GM19397 (cell line): ENCODE results near the gene TEC.
A peak's percentile ranks its signal among the peaks of the same experiment; 100 is the strongest.

Experiments
- ATAC-seq: cut with Tn5 transposase; IDR thresholded peaks from one replicate; pipeline ENCODE4 v1.9.1; 2021; ENCODE audit warnings: mild to moderate bottlenecking, moderate library complexity; ENCODE audit not compliant: unreplicated experiment

The TEC gene

GRCh38 chr4:48127682-48128404, 141.8 kb downstream of the TEC start:
- ATAC-seq = peak; percentile 84

DNA sequence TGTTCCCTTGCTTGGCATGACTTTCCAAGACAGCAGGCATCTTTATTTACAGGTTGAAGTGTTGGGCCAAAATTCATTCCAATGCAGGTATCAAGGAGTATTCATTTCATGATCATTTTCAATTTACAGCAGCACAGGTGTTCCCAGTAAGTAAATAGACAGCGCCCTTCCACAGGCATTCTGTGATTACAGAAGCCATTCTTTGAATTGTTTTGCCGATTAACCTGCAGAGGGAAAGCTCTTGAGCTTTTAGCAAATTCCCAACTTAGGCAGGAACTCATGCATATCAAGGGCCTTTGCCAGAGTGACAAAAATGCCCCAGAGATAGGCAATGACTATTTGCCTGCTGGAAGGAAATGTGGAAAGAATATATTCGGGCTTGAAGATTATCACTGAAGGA, 142.4 kb downstream of the TEC start:
- ATAC-seq = no peak

- no peak for ATAC-seq
Observed at GRCh38 chr4:48126621-48127020, 143.0 kb downstream of the TEC start.

DNA sequence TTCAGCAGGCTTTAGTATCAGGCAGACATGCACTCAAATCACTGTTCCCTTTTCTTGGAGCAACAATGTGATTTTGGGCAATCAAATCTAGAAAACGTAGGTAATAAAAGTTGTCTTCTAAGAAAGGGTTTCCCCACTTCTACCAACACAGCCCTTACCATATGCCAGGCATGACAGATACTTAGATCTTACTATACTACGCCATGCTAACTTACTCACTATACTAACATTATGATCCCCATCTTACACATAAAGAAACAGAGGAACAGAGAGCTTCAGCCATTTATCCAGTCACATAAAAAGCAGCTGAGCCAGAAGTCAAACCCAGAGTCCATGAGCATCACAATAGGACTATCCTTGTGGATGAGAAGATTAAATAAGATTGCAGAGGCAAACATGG, 144.8 kb downstream of the TEC start:
- ATAC-seq = no peak

DNA sequence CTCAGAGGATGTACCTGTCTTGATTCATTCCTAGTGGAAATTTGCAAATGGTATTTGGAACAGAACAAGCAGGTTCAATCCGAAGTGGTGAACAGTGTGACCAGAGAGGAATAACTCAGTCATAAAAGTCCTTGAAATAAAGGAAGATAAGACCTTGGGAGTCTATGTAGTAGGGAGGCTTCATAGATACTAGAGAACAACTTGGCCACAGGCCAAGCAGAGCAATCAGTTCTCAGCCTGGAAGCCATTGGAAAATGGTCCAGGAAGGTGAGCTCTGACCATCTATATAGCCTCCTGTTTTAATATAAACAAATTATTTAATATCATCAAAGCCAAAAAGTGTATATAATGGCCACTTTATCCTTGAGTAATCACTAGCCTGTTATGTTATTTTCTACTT, 146.9 kb downstream of the TEC start:
- no peak for ATAC-seq

GRCh38 chr4:48121180-48121579, 148.5 kb downstream of the TEC start:
- no peak for ATAC-seq

- ATAC-seq = no peak
Observed at GRCh38 chr4:48120132-48120531, 149.5 kb downstream of the TEC start.

DNA sequence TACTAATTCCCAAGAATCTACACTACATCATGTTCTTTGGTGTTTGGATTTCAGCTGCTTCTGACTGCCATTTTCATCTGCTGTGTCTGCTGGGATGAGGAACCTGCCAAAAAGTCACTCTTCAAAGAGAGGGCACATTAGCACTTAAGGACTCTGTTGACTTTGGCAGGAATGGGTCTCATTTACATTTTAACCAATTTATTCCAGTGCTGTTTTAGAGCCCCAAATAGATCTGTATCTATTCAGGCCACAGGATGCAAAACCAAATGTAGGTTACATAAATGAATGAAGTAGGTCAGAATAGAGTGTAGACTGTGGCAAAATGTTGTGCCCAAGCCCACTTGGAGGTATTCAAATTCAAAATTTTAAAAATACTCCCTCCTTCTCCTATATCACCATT, 150.0 kb downstream of the TEC start:
- ATAC-seq = no peak

DNA sequence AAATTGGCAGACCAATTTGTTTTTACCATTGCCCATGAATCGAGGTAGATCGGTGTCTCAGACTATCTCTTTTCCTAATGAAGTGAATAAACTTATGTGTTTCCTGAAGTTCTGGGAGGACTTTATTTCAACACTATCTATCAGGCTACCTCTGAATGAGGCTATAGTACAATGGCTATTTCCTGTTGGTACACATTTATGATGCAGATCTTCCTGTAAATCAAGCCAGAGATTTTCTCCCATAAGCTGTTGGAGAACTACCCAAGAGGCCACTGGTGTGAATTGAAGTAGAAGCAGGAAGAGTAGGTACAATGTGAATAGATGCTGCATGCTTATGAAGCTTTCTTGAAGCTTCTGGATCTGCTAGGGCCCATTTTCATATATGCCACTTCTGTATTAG, 151.6 kb downstream of the TEC start:
- no peak for ATAC-seq

- ATAC-seq = no peak
Observed at GRCh38 chr4:48116582-48116981, 153.1 kb downstream of the TEC start.

DNA sequence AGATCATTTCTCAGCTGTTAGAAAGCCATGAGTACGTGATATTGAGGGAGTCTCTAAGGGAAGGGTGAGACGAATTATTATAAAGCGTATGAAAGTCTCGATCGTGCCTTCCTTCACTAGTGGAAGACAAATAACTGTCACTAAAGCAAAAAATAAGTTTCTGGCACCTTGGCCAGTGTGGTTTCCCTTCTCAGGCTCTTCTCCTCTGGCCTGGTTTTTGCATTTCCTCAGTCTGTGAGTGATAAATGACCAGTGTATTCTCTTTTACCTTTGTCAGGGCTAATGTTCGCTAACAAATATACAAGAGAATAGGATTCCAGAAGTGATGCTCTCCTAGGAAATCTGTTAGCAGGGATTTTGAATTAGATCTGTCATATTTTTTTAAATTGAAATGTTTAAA, 155.2 kb downstream of the TEC start:
- no peak for ATAC-seq

DNA sequence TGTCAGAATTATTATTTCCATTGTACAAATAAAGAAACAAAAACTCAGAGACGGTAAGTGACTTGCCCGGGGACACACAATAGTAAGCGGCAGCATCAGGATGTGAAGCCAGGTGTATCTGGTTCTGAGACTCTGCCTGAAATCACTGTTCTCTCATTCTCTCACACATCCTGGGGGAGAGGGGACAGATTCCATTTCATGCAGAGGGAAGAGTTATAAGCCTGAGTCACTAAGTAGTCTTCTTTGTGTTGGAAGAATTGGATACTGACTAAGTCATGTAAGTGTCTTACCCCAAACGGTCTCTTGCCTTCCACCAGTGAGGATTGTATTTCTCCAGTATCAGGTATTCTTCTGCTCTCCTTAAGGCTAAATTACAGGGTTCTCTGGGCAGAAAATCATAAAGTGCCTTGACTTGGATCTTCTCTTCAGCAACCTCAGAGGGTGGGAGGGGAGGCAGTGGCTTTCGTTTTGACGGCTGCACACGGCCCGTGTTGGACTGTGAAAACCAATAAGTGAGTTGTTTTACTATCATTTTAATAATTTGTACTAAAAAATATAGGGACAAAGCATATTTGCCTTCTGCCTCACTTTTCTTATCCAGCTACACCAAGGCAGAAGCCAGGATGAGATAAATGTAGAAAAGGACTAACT, 157.5 kb downstream of the TEC start:
- ATAC-seq = no peak

- ATAC-seq = no peak
Observed at GRCh38 chr4:48110452-48110978, 159.1 kb downstream of the TEC start.

DNA sequence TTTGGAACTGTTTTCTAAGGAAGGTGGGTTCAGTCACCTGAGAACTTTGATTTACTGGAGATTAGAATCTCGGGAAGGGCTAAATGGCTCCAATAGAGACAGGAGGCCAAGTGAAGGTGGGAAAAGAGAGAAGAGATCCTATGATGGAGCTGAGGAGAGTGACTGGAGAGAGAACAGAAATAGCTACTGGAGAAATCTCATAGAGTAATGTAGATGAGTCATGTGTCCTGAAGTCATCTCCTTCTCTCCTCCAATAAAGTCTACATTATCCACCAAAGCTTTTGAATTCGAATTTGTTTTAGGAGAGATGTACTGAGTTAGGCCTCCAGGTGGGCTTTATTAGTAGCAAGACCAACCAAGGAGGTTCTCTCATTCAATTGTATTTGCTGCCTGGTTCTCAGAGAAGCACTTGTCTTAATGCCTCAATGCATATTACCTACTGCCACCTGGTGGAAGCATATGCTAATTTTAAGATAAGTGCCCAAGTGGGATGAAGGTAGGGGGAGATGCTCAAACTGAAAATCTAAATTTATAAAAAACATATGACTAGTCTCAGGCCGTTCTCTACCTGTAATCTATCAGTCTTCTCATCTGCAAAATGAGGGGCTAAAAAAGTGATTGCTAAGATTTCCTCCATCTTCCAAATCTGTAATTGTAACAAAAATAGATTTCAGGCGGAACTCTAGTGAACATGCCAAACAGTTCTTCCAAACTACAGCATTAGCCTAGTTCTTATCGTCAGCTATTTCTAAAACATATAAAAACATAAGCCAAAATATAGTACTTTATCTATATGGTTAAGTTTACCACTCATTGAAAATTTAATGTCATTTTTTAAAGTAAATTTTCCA, 160.0 kb downstream of the TEC start:
- peak; percentile 66 for ATAC-seq

- no peak for ATAC-seq
Observed at GRCh38 chr4:48108309-48109073, 161.1 kb downstream of the TEC start.

- no peak for ATAC-seq
Observed at GRCh38 chr4:48105230-48105629, 164.4 kb downstream of the TEC start.

DNA sequence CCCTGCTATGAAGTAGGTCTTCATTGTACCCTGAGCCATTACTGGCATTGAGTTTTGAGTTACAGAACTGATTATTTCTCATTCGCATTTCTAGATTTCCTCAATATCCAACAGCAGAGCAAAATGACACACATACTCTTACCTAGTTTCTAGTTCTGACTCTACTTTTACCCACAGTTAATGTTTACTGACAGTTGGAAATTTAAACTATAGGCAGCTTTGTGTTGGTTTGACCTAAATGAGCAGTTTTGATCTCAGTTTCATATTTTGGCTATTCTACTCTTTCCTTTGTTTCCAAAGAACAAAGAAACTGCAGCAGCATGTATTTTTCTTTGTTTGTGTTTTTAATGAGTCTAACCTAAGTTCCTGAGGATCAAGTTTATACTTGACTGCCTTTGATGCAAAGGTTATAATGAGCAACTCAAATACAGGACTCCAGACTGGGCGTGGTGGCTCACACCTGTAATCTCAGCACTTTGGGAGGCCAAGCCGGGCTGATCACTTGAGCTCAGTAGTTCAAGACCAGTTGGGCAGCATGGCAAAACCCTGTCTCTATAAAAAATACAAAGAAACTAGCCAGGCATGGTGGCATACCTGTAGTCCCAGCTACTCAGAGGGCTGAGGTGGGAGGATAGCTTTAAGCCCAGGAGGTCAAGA, 166.0 kb downstream of the TEC start:
- ATAC-seq = no peak

GRCh38 chr4:48102303-48102702, 167.3 kb downstream of the TEC start:
- ATAC-seq = no peak

- ATAC-seq = no peak
Observed at GRCh38 chr4:48100256-48100655, 169.4 kb downstream of the TEC start.

GRCh38 chr4:48095441-48095840, 174.2 kb downstream of the TEC start:
- no peak for ATAC-seq
